Thymus (tissue), 11 donors: ENCODE results near the gene CFAP47. TPM values are rescaled to one million over a fixed set of nuclear protein-coding genes. Genes with fewer than 3 reads are reported as not detected.

Experiments
- DNase-seq, 9 donors: peaks; one replicate each; pipeline ENCODE4 v3.0.0-alpha.2; 2013; ENCODE audit warnings: low spot score in 9 of 9, low read depth in 6 of 9, missing footprints in 1 of 9
- H3K27ac ChIP-seq, 2 donors: one replicate each; pipeline ENCODE4 v1.5.1; 2013; ENCODE audit warnings: control low read depth in 1 of 2, low read depth in 1 of 2, low read length in 1 of 2, mild to moderate bottlenecking in 1 of 2, moderate library complexity in 1 of 2
- H3K27me3 ChIP-seq, 2 donors: one replicate each; pipeline ENCODE4 v1.5.1; 2013; ENCODE audit warnings: low read length in 1 of 2; ENCODE audit not compliant: control insufficient read depth in 2 of 2, insufficient read depth in 1 of 2
- H3K36me3 ChIP-seq, 2 donors: one replicate each; pipeline ENCODE4 v1.5.1; 2013; ENCODE audit warnings: low read length in 1 of 2, mild to moderate bottlenecking in 1 of 2, moderate library complexity in 1 of 2; ENCODE audit not compliant: control insufficient read depth in 2 of 2, insufficient read depth in 2 of 2
- H3K4me1 ChIP-seq, 2 donors: one replicate each; pipeline ENCODE4 v1.5.1; 2013; ENCODE audit warnings: low read length in 2 of 2; ENCODE audit not compliant: control insufficient read depth in 2 of 2, insufficient read depth in 2 of 2
- H3K4me3 ChIP-seq, 2 donors: one replicate each; pipeline ENCODE4 v1.5.1; 2013; ENCODE audit warnings: low read length in 2 of 2, control low read depth in 1 of 2, mild to moderate bottlenecking in 1 of 2
- H3K9me3 ChIP-seq, 2 donors: one replicate each; pipeline ENCODE4 v1.5.1; 2013; ENCODE audit warnings: low read length in 1 of 2, mild to moderate bottlenecking in 1 of 2; ENCODE audit not compliant: control insufficient read depth in 2 of 2, insufficient read depth in 1 of 2
- WGBS: extraction: QIAGEN DNeasy Blood & Tissue Kit; methylation state at CpG from one replicate; pipeline ENCODE4 v1.1.7; 2013; 5-methylcytosine and 5-hydroxymethylcytosine counted together
- polyA plus RNA-seq: library from polyadenylated mRNA; stranded (reverse); fragments of 200-250 nt; gene quantifications from one replicate; pipeline ENCODE4 v1.2.3, GENCODE V29; 2013
- total RNA-seq: library from RNA; stranded (reverse); fragments of 120-200 nt; gene quantifications from one replicate; pipeline ENCODE4 v1.2.4, GENCODE V29; 2013
- donor health status: healthy.

Gene CFAP47
- total and polyA plus RNA-seq, 2 donors = 0.05 TPM

GRCh38 chrX:36334572-36334971, 415.0 kb downstream of the CFAP47 start:
- Histone ChIP-seq H3K4me3 (no peak overlapping the region), H3K4me1 (no peaks in the 10 kb centered on the region), H3K9me3 (no peaks in the 10 kb centered on the region), H3K27ac (no peak overlapping the region), H3K27me3 (no peaks in the 10 kb centered on the region), H3K36me3 (no peaks in the 10 kb centered on the region)
- WGBS = 97% methylated on average over 1 of the region's 1 CpG
- no peak for DNase-seq

- no peak for DNase-seq
- H3K4me1 ChIP-seq = no peaks in the 10 kb centered on the region
- no peaks in the 10 kb centered on the region for H3K27me3 ChIP-seq
- no peaks in the 10 kb centered on the region for H3K36me3 ChIP-seq
- H3K4me3 ChIP-seq = no peak overlapping the region
- WGBS = 87% methylated on average over 3 of the region's 3 CpGs
- no peak overlapping the region for H3K27ac ChIP-seq
- H3K9me3 ChIP-seq = no peaks in the 10 kb centered on the region
Observed at GRCh38 chrX:36336751-36337150, 417.2 kb downstream of the CFAP47 start.

- H3K4me1 ChIP-seq = no peaks in the 10 kb centered on the region
- WGBS = 85% methylated on average over 1 of the region's 1 CpG
Observed at GRCh38 chrX:36344301-36344700, 424.8 kb downstream of the CFAP47 start.

GRCh38 chrX:36348509-36348908, 429.0 kb downstream of the CFAP47 start:
- no peaks in the 10 kb centered on the region for H3K9me3 ChIP-seq
- DNase-seq = no peak
- no peak overlapping the region for H3K4me3 ChIP-seq
- no peak overlapping the region for H3K27ac ChIP-seq
- WGBS = 89% methylated on average over 1 of the region's 1 CpG
- H3K36me3 ChIP-seq = no peaks in the 10 kb centered on the region
- H3K4me1 ChIP-seq = no peaks in the 10 kb centered on the region
- no peaks in the 10 kb centered on the region for H3K27me3 ChIP-seq

More at GRCh38 chrX:36344301-36344700, 424.8 kb downstream of the CFAP47 start:
- Histone ChIP-seq H3K4me3 (no peak overlapping the region), H3K36me3 (no peaks in the 10 kb centered on the region), H3K9me3 (no peaks in the 10 kb centered on the region), H3K27me3 (no peaks in the 10 kb centered on the region), H3K27ac (no peak overlapping the region)
- DNase-seq = no peak

- Histone ChIP-seq H3K27me3 (no peaks in the 10 kb centered on the region), H3K36me3 (no peaks in the 10 kb centered on the region), H3K27ac (no peak overlapping the region), H3K9me3 (no peaks in the 10 kb centered on the region), H3K4me1 (no peaks in the 10 kb centered on the region), H3K4me3 (no peak overlapping the region)
- no peak for DNase-seq
- 69% methylated on average over 1 of the region's 1 CpG for WGBS
Observed at GRCh38 chrX:36357855-36358254, 438.3 kb downstream of the CFAP47 start.

- Histone ChIP-seq H3K36me3 (no peaks in the 10 kb centered on the region), H3K27me3 (no peaks in the 10 kb centered on the region), H3K4me1 (no peaks in the 10 kb centered on the region), H3K9me3 (no peaks in the 10 kb centered on the region), H3K4me3 (no peak overlapping the region), H3K27ac (no peak overlapping the region)
- WGBS = 50% methylated on average over 1 of the region's 1 CpG
- DNase-seq = no peak
Observed at GRCh38 chrX:36364262-36364661, 444.7 kb downstream of the CFAP47 start.

GRCh38 chrX:36383495-36383894, 464.0 kb downstream of the CFAP47 start:
- H3K4me1 ChIP-seq = no peaks in the 10 kb centered on the region
- no peak overlapping the region for H3K4me3 ChIP-seq
- DNase-seq = no peak
- H3K9me3 ChIP-seq = no peaks in the 10 kb centered on the region
- WGBS = 93% methylated on average over 4 of the region's 4 CpGs
- H3K36me3 ChIP-seq = no peaks in the 10 kb centered on the region
- no peak overlapping the region for H3K27ac ChIP-seq
- no peaks in the 10 kb centered on the region for H3K27me3 ChIP-seq

GRCh38 chrX:36388901-36389300, 469.4 kb downstream of the CFAP47 start:
- Histone ChIP-seq H3K9me3 (no peaks in the 10 kb centered on the region), H3K36me3 (no peaks in the 10 kb centered on the region), H3K27me3 (no peaks in the 10 kb centered on the region), H3K4me1 (no peaks in the 10 kb centered on the region), H3K27ac (no peak overlapping the region), H3K4me3 (no peak overlapping the region)
- DNase-seq = no peak
- 86% methylated on average over 4 of the region's 4 CpGs for whole genome bisulfite sequencing

GRCh38 chrX:36401774-36402173, 482.2 kb downstream of the CFAP47 start:
- 95% methylated on average over 3 of the region's 3 CpGs for WGBS
- Histone ChIP-seq H3K27me3 (no peaks in the 10 kb centered on the region), H3K27ac (no peak overlapping the region), H3K36me3 (no peaks in the 10 kb centered on the region), H3K4me3 (no peak overlapping the region), H3K9me3 (no peaks in the 10 kb centered on the region), H3K4me1 (no peaks in the 10 kb centered on the region)
- DNase-seq = no peak

- 89% methylated on average over 8 of the region's 8 CpGs for WGBS
- H3K27ac ChIP-seq = no peak overlapping the region
- no peak for DNase-seq
Observed at GRCh38 chrX:36407836-36408235, 488.3 kb downstream of the CFAP47 start.

More at GRCh38 chrX:36407836-36408235, 488.3 kb downstream of the CFAP47 start:
- H3K4me1 ChIP-seq = no peaks in the 10 kb centered on the region
- H3K27me3 ChIP-seq = no peaks in the 10 kb centered on the region
- H3K4me3 ChIP-seq = no peak overlapping the region
- no peaks in the 10 kb centered on the region for H3K36me3 ChIP-seq
- no peaks in the 10 kb centered on the region for H3K9me3 ChIP-seq
